IPS DF 6.9 (cell line): ENCODE results near the gene FAM204A.

Source experiments
- DNase-seq: peaks from one replicate; pipeline ENCODE4 v3.0.0-alpha.2; 2013; ENCODE audit warnings: low read depth, low spot score
- H3K27ac ChIP-seq: one replicate; pipeline ENCODE4 v1.5.1; 2013; ENCODE audit warnings: low read length, control low read depth
- H3K27me3 ChIP-seq: 2 replicates; pipeline ENCODE4 v1.6.1; 2013; ENCODE audit warnings: mild to moderate bottlenecking, low read length; ENCODE audit not compliant: control insufficient read depth, insufficient read depth
- H3K36me3 ChIP-seq: 2 replicates; pipeline ENCODE4 v1.6.1; 2013; ENCODE audit warnings: low read length; ENCODE audit not compliant: control insufficient read depth, insufficient read depth
- H3K4me1 ChIP-seq: 2 replicates; pipeline ENCODE4 v1.6.1; 2013; ENCODE audit warnings: low read length; ENCODE audit not compliant: control insufficient read depth, insufficient read depth
- H3K4me3 ChIP-seq: 2 replicates; pipeline ENCODE4 v1.5.1; 2013; ENCODE audit warnings: mild to moderate bottlenecking, low read length
- H3K9me3 ChIP-seq: 2 replicates; pipeline ENCODE4 v1.6.1; 2013; ENCODE audit warnings: low read length, inconsistent platforms; ENCODE audit not compliant: control insufficient read depth, insufficient read depth
- WGBS: extraction: QIAGEN DNeasy Blood & Tissue Kit; methylation state at CpG from one replicate; pipeline ENCODE4 v1.1.7; 2013; ENCODE audit warnings: mixed read lengths, missing lambda C conversion rate; ENCODE audit not compliant: insufficient read length, insufficient coverage; 5-methylcytosine and 5-hydroxymethylcytosine counted together

Gene FAM204A

GRCh38 chr10:118266098-118266748 is 75.9 kb downstream of the FAM204A start:
- no peak for DNase-seq
- peaks cover 8% of the 10 kb centered on the region for H3K27me3 ChIP-seq
- H3K27ac ChIP-seq: no peak overlapping the region
- no peaks in the 10 kb centered on the region for H3K4me1 ChIP-seq
- WGBS: no CpG with 5 or more reads among the region's 4 CpGs
- H3K4me3 ChIP-seq: no peak overlapping the region
- no peaks in the 10 kb centered on the region for H3K9me3 ChIP-seq
- H3K36me3 ChIP-seq: no peaks in the 10 kb centered on the region

- WGBS: no CpG with 5 or more reads among the region's 11 CpGs
- Histone ChIP-seq H3K27me3 (peaks cover 8% of the 10 kb centered on the region), H3K4me3 (no peak overlapping the region), H3K4me1 (no peaks in the 10 kb centered on the region), H3K27ac (no peak overlapping the region), H3K9me3 (no peaks in the 10 kb centered on the region), H3K36me3 (no peaks in the 10 kb centered on the region)
- no peak for DNase-seq
These were observed 77.2 kb downstream of the FAM204A start for GRCh38 chr10:118264838-118265470.

- Histone ChIP-seq H3K9me3 (no peaks in the 10 kb centered on the region), H3K36me3 (no peaks in the 10 kb centered on the region), H3K4me3 (no peak overlapping the region), H3K27me3 (peaks cover 8% of the 10 kb centered on the region), H3K27ac (no peak overlapping the region), H3K4me1 (no peaks in the 10 kb centered on the region)
- no peak for DNase-seq
These were observed 77.9 kb downstream of the FAM204A start for GRCh38 chr10:118264252-118264651.

GRCh38 chr10:118262538-118262937 is 79.6 kb downstream of the FAM204A start:
- no peaks in the 10 kb centered on the region for H3K9me3 ChIP-seq
- no peak overlapping the region for H3K27ac ChIP-seq
- WGBS: no CpG with 5 or more reads among the region's 3 CpGs
- peaks cover 5% of the 10 kb centered on the region; the same call in 1 of the 2 replicates for H3K27me3 ChIP-seq
- no peak for DNase-seq
- H3K36me3 ChIP-seq: no peaks in the 10 kb centered on the region
- H3K4me3 ChIP-seq: no peak overlapping the region
- 0 out of 2 replicates have a peak, but pooled peaks cover 1% of the 10 kb centered on the region for H3K4me1 ChIP-seq

DNA sequence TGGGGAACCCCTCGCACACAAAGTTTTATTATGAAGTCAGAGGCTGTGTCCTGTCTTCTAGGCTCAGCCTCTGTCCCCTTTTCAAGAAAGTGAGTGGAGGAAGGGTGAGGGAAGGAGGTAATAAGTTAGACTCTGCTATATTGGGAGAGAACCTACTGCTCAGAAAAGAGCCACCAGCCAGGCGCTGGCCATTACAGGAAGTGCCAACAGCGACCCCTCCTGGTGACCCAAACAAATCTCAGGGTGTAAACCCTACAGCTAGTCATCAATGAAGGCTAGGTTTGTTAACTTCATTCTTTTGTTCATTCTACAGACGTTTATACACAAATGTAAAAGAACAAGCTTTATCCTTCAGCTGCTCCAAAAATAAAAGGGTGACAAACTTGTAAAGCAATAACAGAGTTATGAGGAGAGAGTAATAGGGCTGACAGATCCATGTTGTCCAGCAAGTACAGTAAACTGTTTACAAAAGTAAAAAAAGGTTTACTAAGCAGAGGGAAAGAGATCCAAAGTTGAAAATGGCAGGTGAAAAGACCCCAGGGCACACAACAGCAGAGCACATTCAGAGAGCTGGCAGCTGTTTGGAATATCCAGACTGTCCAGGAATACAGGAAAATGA is 82.7 kb downstream of the FAM204A start:
- no peaks in the 10 kb centered on the region for H3K9me3 ChIP-seq
- peak; percentile 33 for DNase-seq
- peaks cover under 1% of the 10 kb centered on the region; the same call in 1 of the 2 replicates for H3K27me3 ChIP-seq
- H3K27ac ChIP-seq: no peak overlapping the region
- H3K4me1 ChIP-seq: 0 out of 2 replicates have a peak, but pooled peaks cover 1% of the 10 kb centered on the region
- no CpG with 5 or more reads among the region's 4 CpGs for WGBS
- no peak overlapping the region for H3K4me3 ChIP-seq
- H3K36me3 ChIP-seq: no peaks in the 10 kb centered on the region

- no peak for DNase-seq
- Histone ChIP-seq H3K4me3 (no peak overlapping the region), H3K27ac (no peak overlapping the region), H3K27me3 (no peaks in the 10 kb centered on the region; the same call in 1 of the 2 replicates), H3K4me1 (0 out of 2 replicates have a peak, but pooled peaks cover 1% of the 10 kb centered on the region), H3K9me3 (no peaks in the 10 kb centered on the region), H3K36me3 (no peaks in the 10 kb centered on the region)
- no CpG with 5 or more reads among the region's 3 CpGs for WGBS
These were observed 83.8 kb downstream of the FAM204A start for GRCh38 chr10:118258285-118258684.

GRCh38 chr10:118256825-118257570 is 85.1 kb downstream of the FAM204A start:
- H3K27ac ChIP-seq: no peak overlapping the region
- no peaks in the 10 kb centered on the region for H3K9me3 ChIP-seq
- DNase-seq: no peak
- H3K27me3 ChIP-seq: no peaks in the 10 kb centered on the region; the same call in 1 of the 2 replicates
- H3K4me3 ChIP-seq: no peak overlapping the region
- no peaks in the 10 kb centered on the region for H3K36me3 ChIP-seq
- 0 out of 2 replicates have a peak, but pooled peaks cover 1% of the 10 kb centered on the region for H3K4me1 ChIP-seq
- WGBS: no CpG with 5 or more reads among the region's 7 CpGs

GRCh38 chr10:118256209-118256608 is 85.9 kb downstream of the FAM204A start:
- no CpG with 5 or more reads among the region's 5 CpGs for whole genome bisulfite sequencing
- Histone ChIP-seq H3K9me3 (no peaks in the 10 kb centered on the region), H3K36me3 (no peaks in the 10 kb centered on the region), H3K4me3 (no peak overlapping the region), H3K27me3 (no peaks in the 10 kb centered on the region; the same call in 1 of the 2 replicates), H3K4me1 (0 out of 2 replicates have a peak, but pooled peaks cover 1% of the 10 kb centered on the region), H3K27ac (no peak overlapping the region)
- no peak for DNase-seq

DNA sequence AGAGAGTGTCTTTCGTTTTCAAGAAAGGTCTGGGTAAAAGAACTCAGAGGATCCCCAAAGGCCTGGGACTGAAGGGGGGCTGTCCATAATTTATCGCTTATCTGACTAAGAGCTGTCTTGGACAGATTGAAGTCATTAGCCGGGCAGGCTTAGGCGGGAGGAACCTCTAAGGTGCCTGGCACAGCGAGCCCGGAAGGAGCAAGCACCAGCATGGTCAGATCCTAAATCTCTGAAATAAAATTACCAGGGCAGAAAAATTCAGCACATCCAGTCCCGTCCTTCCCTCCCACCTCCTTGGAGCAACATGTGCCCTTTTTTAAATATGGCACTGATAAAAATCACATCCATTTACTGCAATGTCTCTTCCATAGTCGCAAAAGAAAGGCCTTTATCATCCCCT is 86.8 kb downstream of the FAM204A start:
- Histone ChIP-seq H3K27ac (no peak overlapping the region), H3K9me3 (no peaks in the 10 kb centered on the region), H3K27me3 (no peaks in the 10 kb centered on the region; the same call in 1 of the 2 replicates), H3K4me3 (no peak overlapping the region), H3K4me1 (0 out of 2 replicates have a peak, but pooled peaks cover 1% of the 10 kb centered on the region), H3K36me3 (no peaks in the 10 kb centered on the region)
- DNase-seq: no peak
- no CpG with 5 or more reads among the region's 8 CpGs for WGBS

- no peaks in the 10 kb centered on the region; the same call in 1 of the 2 replicates for H3K27me3 ChIP-seq
- no CpG with 5 or more reads among the region's 4 CpGs for WGBS
- H3K9me3 ChIP-seq: no peaks in the 10 kb centered on the region
- no peak for DNase-seq
- H3K4me3 ChIP-seq: no peak overlapping the region
- 0 out of 2 replicates have a peak, but pooled peaks cover 1% of the 10 kb centered on the region for H3K4me1 ChIP-seq
- H3K36me3 ChIP-seq: no peaks in the 10 kb centered on the region
- no peak overlapping the region for H3K27ac ChIP-seq
These were observed 87.5 kb downstream of the FAM204A start for GRCh38 chr10:118254654-118255053.
